Liver (tissue), 9 donors: ENCODE data around the gene EML5. TPM values are rescaled to one million over a fixed set of nuclear protein-coding genes. Genes with fewer than 3 reads are reported as not detected.

Experiments
- DNase-seq: peaks from one replicate; pipeline ENCODE4 v3.0.0-alpha.2; 2017; ENCODE audit warnings: low spot score
- H3K27ac ChIP-seq, 2 donors: one replicate each; pipeline ENCODE4 v1.7.0; 2013; ENCODE audit warnings: inconsistent platforms in 2 of 2, low read length in 2 of 2, control low read depth in 1 of 2, low read depth in 1 of 2, mild to moderate bottlenecking in 1 of 2
- H3K27me3 ChIP-seq, 4 donors: one replicate each; pipeline versions ENCODE4 v1.6.1 to v1.7.0; 2013; ENCODE audit warnings: low read length in 3 of 4, inconsistent platforms in 1 of 4, mild to moderate bottlenecking in 1 of 4, moderate library complexity in 1 of 4; ENCODE audit not compliant: control insufficient read depth in 4 of 4, insufficient read depth in 4 of 4
- H3K36me3 ChIP-seq, 4 donors: one replicate each; pipeline versions ENCODE4 v1.6.1 to v1.7.0; 2013; ENCODE audit warnings: low read length in 3 of 4, mild to moderate bottlenecking in 3 of 4, low read depth in 1 of 4, moderate library complexity in 1 of 4; ENCODE audit not compliant: control insufficient read depth in 4 of 4, insufficient read depth in 3 of 4
- H3K4me1 ChIP-seq, 4 donors: one replicate each; pipeline versions ENCODE4 v1.6.1 to v1.7.0; 2013; ENCODE audit warnings: low read length in 3 of 4, mild to moderate bottlenecking in 3 of 4, moderate library complexity in 1 of 4; ENCODE audit not compliant: control insufficient read depth in 4 of 4, insufficient read depth in 4 of 4
- H3K4me3 ChIP-seq, 3 donors: one replicate each; pipeline versions ENCODE4 v1.6.1 to v1.7.0; 2013; ENCODE audit warnings: low read length in 3 of 3, control low read depth in 1 of 3, low read depth in 1 of 3, mild to moderate bottlenecking in 1 of 3
- H3K9ac ChIP-seq, 2 donors: one replicate each; pipeline ENCODE4 v1.7.0; 2013; ENCODE audit warnings: low read length in 2 of 2, mild to moderate bottlenecking in 2 of 2, moderate library complexity in 2 of 2, control low read depth in 1 of 2, low read depth in 1 of 2
- H3K9me3 ChIP-seq, 4 donors: one replicate each; pipeline versions ENCODE4 v1.6.1 to v1.7.0; 2013; ENCODE audit warnings: low read length in 3 of 4; ENCODE audit not compliant: control insufficient read depth in 4 of 4
- ATF3 ChIP-seq: IDR thresholded peaks from 2 replicates; pipeline ENCODE4 v1.6.1; 2016; ENCODE audit warnings: antibody characterized with exemption
- FOXA1 ChIP-seq: IDR thresholded peaks from 2 replicates; pipeline ENCODE4 v1.6.1; 2016; ENCODE audit warnings: antibody characterized with exemption
- FOXA2 ChIP-seq: IDR thresholded peaks from 2 replicates; pipeline ENCODE4 v1.6.1; 2016; ENCODE audit warnings: antibody characterized with exemption
- GABPA ChIP-seq, 2 donors: IDR thresholded peaks in 1 of 2; conservative IDR thresholded peaks in 1 of 2; 2 replicates each; pipeline ENCODE4 v1.6.1; 2016; ENCODE audit warnings: antibody characterized with exemption in 2 of 2, mild to moderate bottlenecking in 1 of 2, moderate library complexity in 1 of 2
- HNF4A ChIP-seq, 2 donors: conservative IDR thresholded peaks; 2 replicates each; pipeline ENCODE4 v1.6.1; 2016; ENCODE audit warnings: antibody characterized with exemption in 2 of 2, mild to moderate bottlenecking in 2 of 2
- HNF4G ChIP-seq: IDR thresholded peaks from 2 replicates; pipeline ENCODE4 v1.6.1; 2016; ENCODE audit warnings: antibody characterized with exemption
- JUND ChIP-seq, 2 donors: IDR thresholded peaks; 2 replicates each; pipeline ENCODE4 v1.6.1; 2016; ENCODE audit warnings: antibody characterized with exemption in 2 of 2
- NR2F2 ChIP-seq: IDR thresholded peaks from 2 replicates; pipeline ENCODE4 v1.6.1; 2016; ENCODE audit warnings: antibody characterized with exemption
- RAD21 ChIP-seq, 2 donors: IDR thresholded peaks; 2 replicates each; pipeline ENCODE4 v1.6.1; 2016; ENCODE audit warnings: antibody characterized with exemption in 2 of 2, mild to moderate bottlenecking in 2 of 2
- RXRA ChIP-seq, 2 donors: IDR thresholded peaks; 2 replicates each; pipeline ENCODE4 v1.6.1; 2017 to 2018; ENCODE audit warnings: antibody characterized with exemption in 2 of 2, mild to moderate bottlenecking in 1 of 2
- SP1 ChIP-seq: IDR thresholded peaks from 2 replicates; pipeline ENCODE4 v1.6.1; 2018; ENCODE audit warnings: antibody characterized with exemption, mild to moderate bottlenecking
- TAF1 ChIP-seq: conservative IDR thresholded peaks from 2 replicates; pipeline ENCODE4 v1.6.1; 2016; ENCODE audit warnings: antibody characterized with exemption, mild to moderate bottlenecking
- YY1 ChIP-seq: IDR thresholded peaks from 2 replicates; pipeline ENCODE4 v1.6.1; 2016; ENCODE audit warnings: antibody characterized with exemption, mild to moderate bottlenecking
- ZBTB33 ChIP-seq: IDR thresholded peaks from 2 replicates; pipeline ENCODE4 v1.6.1; 2016; ENCODE audit warnings: antibody characterized with exemption
- WGBS: extraction: QIAGEN DNeasy Blood & Tissue Kit; methylation state at CpG from one replicate; pipeline ENCODE4 v1.1.7; 2013; 5-methylcytosine and 5-hydroxymethylcytosine counted together
- polyA plus RNA-seq, 2 donors: library from polyadenylated mRNA; stranded (reverse) in 1 of 2; unstranded in 1 of 2; fragments of 200-250 nt in 1 of 2; fragments of >200 nt in 1 of 2; fragmentation: Nextera tagmentation in 1 of 2; extraction: Ambion mirVana in 1 of 2; gene quantifications; one replicate each; pipeline versions ENCODE4 v1.2.1 to v1.2.3, GENCODE V29; 2013 to 2015
- total RNA-seq, 2 donors: library from RNA; depleted of rRNA; stranded (reverse); fragments of >200 nt; gene quantifications; one replicate each; pipeline ENCODE4 v1.2.3, GENCODE V29; 2014
- TF ChIP-seq, protein P1 (sequence below): IDR thresholded peaks from 2 replicates; pipeline ENCODE4 v1.6.1; 2016; ENCODE audit warnings: antibody characterized with exemption, mild to moderate bottlenecking
- TF ChIP-seq, protein P2 (sequence below): IDR thresholded peaks from 2 replicates; pipeline ENCODE4 v1.6.1; 2016; ENCODE audit warnings: antibody characterized with exemption
- donor health status: healthy.
- donor health status: healthy.
- donor health status: healthy.
- donor health status: healthy.
- donor health status: healthy.

EML5 gene
- total and polyA plus RNA-seq, 4 donors: 0.09 to 3.8 (median 0.55) TPM

- Histone ChIP-seq H3K36me3 (peaks cover 0 to 2% (median under 1%) of the 10 kb centered on the region in 4 donors), H3K9ac (no peak overlapping the region), H3K27ac (no peak overlapping the region), H3K27me3 (no peaks in the 10 kb centered on the region), H3K9me3 (no peaks in the 10 kb centered on the region), H3K4me1 (no peaks in the 10 kb centered on the region), H3K4me3 (no peak overlapping the region)
- 98% methylated on average over 3 of the region's 3 CpGs for WGBS
- DNase-seq: no peak
- TF ChIP-seq, protein P1, sequence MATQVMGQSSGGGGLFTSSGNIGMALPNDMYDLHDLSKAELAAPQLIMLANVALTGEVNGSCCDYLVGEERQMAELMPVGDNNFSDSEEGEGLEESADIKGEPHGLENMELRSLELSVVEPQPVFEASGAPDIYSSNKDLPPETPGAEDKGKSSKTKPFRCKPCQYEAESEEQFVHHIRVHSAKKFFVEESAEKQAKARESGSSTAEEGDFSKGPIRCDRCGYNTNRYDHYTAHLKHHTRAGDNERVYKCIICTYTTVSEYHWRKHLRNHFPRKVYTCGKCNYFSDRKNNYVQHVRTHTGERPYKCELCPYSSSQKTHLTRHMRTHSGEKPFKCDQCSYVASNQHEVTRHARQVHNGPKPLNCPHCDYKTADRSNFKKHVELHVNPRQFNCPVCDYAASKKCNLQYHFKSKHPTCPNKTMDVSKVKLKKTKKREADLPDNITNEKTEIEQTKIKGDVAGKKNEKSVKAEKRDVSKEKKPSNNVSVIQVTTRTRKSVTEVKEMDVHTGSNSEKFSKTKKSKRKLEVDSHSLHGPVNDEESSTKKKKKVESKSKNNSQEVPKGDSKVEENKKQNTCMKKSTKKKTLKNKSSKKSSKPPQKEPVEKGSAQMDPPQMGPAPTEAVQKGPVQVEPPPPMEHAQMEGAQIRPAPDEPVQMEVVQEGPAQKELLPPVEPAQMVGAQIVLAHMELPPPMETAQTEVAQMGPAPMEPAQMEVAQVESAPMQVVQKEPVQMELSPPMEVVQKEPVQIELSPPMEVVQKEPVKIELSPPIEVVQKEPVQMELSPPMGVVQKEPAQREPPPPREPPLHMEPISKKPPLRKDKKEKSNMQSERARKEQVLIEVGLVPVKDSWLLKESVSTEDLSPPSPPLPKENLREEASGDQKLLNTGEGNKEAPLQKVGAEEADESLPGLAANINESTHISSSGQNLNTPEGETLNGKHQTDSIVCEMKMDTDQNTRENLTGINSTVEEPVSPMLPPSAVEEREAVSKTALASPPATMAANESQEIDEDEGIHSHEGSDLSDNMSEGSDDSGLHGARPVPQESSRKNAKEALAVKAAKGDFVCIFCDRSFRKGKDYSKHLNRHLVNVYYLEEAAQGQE: no peak
- TF ChIP-seq ATF3 (no peak), FOXA1 (no peak), RXRA (IDR thresholded peaks at IDR 0.05) (no peak), JUND (IDR thresholded peaks at IDR 0.05) (no peak), FOXA2 (no peak), RAD21 (IDR thresholded peaks at IDR 0.05) (no peak), HNF4G (no peak), SP1 (no peak), ZBTB33 (no peak), NR2F2 (no peak)
These were observed 167.1 kb downstream of the EML5 start for GRCh38 chr14:88625671-88626070.

- Histone ChIP-seq H3K27me3 (no peaks in the 10 kb centered on the region), H3K27ac (no peak overlapping the region), H3K9me3 (no peaks in the 10 kb centered on the region), H3K9ac (no peak overlapping the region), H3K36me3 (peaks cover 0 to 2% (median under 1%) of the 10 kb centered on the region in 4 donors), H3K4me3 (no peak overlapping the region), H3K4me1 (no peaks in the 10 kb centered on the region)
- WGBS: 83% methylated on average over 2 of the region's 2 CpGs
- no peak for DNase-seq
- no peak for TF ChIP-seq JUND (IDR thresholded peaks at IDR 0.05)
- TF ChIP-seq, protein P2, sequence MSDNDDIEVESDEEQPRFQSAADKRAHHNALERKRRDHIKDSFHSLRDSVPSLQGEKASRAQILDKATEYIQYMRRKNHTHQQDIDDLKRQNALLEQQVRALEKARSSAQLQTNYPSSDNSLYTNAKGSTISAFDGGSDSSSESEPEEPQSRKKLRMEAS: no peak
- TF ChIP-seq ZBTB33: no peak
- no peak for TF ChIP-seq RXRA (IDR thresholded peaks at IDR 0.05)
- no peak for TF ChIP-seq RAD21 (IDR thresholded peaks at IDR 0.05)
- no peak for TF ChIP-seq ATF3
- TF ChIP-seq NR2F2: no peak
- TF ChIP-seq HNF4A (conservative IDR thresholded peaks at IDR 0.05): no peak
- TF ChIP-seq FOXA2: no peak
- no peak for TF ChIP-seq GABPA (IDR thresholded peaks at IDR 0.05 in 1 of 2, conservative IDR thresholded peaks at IDR 0.05 in 1 of 2)
- no peak for TF ChIP-seq SP1
- no peak for TF ChIP-seq YY1
- TF ChIP-seq FOXA1: no peak
- no peak for TF ChIP-seq TAF1
These were observed 171.7 kb downstream of the EML5 start for GRCh38 chr14:88621100-88621499.
